ENCODE data around the gene CCDC50.

DNA sequence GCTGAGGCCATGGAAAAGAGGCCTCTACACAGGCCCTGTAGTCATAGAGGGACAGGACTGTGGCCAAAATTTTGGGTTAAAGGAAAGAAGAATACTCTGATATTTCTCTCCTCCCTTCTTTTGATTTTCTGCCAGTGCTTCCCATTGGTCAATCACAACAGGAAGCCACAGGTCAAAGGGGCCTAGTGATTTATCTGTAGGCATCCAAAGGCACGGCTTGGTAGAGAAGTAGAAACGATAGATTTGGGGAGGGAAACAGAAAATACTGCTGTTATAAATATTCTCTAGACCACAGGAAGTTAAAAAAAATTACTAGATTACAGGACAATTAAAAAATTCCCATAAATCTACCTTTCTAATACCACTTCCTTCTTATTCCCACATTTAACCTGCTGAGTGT lies 1.7 kb upstream of the CCDC50 start:
- TF ChIP-seq, protein P1, sequence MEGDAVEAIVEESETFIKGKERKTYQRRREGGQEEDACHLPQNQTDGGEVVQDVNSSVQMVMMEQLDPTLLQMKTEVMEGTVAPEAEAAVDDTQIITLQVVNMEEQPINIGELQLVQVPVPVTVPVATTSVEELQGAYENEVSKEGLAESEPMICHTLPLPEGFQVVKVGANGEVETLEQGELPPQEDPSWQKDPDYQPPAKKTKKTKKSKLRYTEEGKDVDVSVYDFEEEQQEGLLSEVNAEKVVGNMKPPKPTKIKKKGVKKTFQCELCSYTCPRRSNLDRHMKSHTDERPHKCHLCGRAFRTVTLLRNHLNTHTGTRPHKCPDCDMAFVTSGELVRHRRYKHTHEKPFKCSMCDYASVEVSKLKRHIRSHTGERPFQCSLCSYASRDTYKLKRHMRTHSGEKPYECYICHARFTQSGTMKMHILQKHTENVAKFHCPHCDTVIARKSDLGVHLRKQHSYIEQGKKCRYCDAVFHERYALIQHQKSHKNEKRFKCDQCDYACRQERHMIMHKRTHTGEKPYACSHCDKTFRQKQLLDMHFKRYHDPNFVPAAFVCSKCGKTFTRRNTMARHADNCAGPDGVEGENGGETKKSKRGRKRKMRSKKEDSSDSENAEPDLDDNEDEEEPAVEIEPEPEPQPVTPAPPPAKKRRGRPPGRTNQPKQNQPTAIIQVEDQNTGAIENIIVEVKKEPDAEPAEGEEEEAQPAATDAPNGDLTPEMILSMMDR (conservative IDR thresholded peaks at IDR 0.05) = no peak
- TF ChIP-seq ZFX (IDR thresholded peaks at IDR 0.05) = no peak

All from C4-2B (cell line).